Measurements from ENCODE around the gene SOX6. TPM values are rescaled to one million over a fixed set of nuclear protein-coding genes. Genes with fewer than 3 reads are reported as not detected.

The SOX6 gene
- total and polyA plus RNA-seq, 2 of the 13 experiments (the other 11 are each of a cell fraction or from before 2014, with no cell fraction given) = 2.6 to 11.2 TPM

DNA sequence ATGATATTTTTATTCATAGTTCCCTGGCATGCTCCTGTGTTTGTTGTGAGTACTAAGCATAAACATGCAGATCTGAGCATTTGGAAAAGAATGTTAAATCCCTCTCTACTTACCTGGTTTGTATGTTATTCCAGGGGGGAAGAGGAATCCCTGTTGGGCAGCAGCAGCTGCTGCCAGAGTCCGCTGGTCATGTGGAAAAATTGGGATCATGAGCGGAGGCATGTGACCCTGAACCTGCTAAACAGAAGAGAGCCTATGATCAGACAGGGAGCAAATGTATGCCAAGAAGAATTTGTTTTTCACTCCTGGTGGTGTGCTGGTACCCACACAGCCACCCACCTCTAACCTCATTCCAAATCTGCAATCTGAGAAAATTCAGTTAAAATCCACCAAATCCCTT is 244.7 kb downstream of the SOX6 start (continued):
- no peak for TF ChIP-seq ZNF607 (CRISPR knock-in tag; IDR thresholded peaks at IDR 0.05; ENCODE audit: borderline replicate concordance)

DNA sequence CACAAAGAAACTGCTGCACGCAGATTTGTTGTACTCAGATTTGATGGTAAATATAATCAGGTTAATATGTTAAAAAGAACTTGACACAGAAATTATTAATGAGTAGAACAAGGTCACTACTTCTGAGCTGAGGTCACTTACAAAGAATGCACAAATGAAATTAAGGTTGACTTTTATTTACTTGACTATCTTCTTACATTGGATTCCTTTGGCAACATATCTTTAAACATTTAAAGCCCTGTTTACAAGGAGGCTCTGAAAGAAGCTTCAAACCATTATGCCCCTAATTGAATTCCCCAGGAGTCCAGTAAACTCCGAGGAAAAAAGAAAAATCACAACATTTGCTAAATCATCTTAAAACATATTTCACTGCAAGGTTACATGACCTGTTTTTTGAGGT is 245.5 kb downstream of the SOX6 start:
- no TSS peak for BruUV-seq (replicated peaks)
- TF ChIP-seq HMG20A (CRISPR knock-in tag; IDR thresholded peaks at IDR 0.05; ENCODE audit: borderline replicate concordance) (no peak), ZFP41 (CRISPR knock-in tag; IDR thresholded peaks at IDR 0.05; ENCODE audit: borderline replicate concordance) (no peak), ZNF430 (CRISPR knock-in tag; IDR thresholded peaks at IDR 0.05) (no peak), CBX5 (CRISPR knock-in tag; IDR thresholded peaks at IDR 0.05; ENCODE audit: borderline replicate concordance) (no peak), DZIP1 (CRISPR knock-in tag; IDR thresholded peaks at IDR 0.05) (no peak), ZBTB38 (CRISPR knock-in tag; IDR thresholded peaks at IDR 0.05) (no peak), GABPB1 (CRISPR knock-in tag; IDR thresholded peaks at IDR 0.05) (no peak), MED13 (CRISPR knock-in tag; IDR thresholded peaks at IDR 0.05) (no peak), KMT2A (CRISPR knock-in tag; IDR thresholded peaks at IDR 0.05) (no peak)
- TF ChIP-seq, protein P1, sequence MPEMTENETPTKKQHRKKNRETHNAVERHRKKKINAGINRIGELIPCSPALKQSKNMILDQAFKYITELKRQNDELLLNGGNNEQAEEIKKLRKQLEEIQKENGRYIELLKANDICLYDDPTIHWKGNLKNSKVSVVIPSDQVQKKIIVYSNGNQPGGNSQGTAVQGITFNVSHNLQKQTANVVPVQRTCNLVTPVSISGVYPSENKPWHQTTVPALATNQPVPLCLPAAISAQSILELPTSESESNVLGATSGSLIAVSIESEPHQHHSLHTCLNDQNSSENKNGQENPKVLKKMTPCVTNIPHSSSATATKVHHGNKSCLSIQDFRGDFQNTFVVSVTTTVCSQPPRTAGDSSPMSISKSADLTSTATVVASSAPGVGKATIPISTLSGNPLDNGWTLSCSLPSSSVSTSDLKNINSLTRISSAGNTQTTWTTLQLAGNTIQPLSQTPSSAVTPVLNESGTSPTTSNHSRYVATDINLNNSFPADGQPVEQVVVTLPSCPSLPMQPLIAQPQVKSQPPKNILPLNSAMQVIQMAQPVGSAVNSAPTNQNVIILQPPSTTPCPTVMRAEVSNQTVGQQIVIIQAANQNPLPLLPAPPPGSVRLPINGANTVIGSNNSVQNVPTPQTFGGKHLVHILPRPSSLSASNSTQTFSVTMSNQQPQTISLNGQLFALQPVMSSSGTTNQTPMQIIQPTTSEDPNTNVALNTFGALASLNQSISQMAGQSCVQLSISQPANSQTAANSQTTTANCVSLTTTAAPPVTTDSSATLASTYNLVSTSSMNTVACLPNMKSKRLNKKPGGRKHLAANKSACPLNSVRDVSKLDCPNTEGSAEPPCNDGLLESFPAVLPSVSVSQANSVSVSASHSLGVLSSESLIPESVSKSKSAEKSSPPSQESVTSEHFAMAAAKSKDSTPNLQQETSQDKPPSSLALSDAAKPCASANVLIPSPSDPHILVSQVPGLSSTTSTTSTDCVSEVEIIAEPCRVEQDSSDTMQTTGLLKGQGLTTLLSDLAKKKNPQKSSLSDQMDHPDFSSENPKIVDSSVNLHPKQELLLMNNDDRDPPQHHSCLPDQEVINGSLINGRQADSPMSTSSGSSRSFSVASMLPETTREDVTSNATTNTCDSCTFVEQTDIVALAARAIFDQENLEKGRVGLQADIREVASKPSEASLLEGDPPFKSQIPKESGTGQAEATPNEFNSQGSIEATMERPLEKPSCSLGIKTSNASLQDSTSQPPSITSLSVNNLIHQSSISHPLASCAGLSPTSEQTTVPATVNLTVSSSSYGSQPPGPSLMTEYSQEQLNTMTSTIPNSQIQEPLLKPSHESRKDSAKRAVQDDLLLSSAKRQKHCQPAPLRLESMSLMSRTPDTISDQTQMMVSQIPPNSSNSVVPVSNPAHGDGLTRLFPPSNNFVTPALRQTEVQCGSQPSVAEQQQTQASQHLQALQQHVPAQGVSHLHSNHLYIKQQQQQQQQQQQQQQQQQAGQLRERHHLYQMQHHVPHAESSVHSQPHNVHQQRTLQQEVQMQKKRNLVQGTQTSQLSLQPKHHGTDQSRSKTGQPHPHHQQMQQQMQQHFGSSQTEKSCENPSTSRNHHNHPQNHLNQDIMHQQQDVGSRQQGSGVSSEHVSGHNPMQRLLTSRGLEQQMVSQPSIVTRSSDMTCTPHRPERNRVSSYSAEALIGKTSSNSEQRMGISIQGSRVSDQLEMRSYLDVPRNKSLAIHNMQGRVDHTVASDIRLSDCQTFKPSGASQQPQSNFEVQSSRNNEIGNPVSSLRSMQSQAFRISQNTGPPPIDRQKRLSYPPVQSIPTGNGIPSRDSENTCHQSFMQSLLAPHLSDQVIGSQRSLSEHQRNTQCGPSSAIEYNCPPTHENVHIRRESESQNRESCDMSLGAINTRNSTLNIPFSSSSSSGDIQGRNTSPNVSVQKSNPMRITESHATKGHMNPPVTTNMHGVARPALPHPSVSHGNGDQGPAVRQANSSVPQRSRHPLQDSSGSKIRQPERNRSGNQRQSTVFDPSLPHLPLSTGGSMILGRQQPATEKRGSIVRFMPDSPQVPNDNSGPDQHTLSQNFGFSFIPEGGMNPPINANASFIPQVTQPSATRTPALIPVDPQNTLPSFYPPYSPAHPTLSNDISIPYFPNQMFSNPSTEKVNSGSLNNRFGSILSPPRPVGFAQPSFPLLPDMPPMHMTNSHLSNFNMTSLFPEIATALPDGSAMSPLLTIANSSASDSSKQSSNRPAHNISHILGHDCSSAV (CRISPR knock-in tag; IDR thresholded peaks at IDR 0.05; ENCODE audit: borderline replicate concordance) = no peak

More for the DNA sequence above, 245.5 kb downstream of the SOX6 start:
- ChIA-PET POLR2A (no interaction called here), CTCF (ENCODE audit: low intra/inter-chr PET ratio, low total read pairs) (no interaction called here)
- H4K20me1 ChIP-seq (ENCODE audit: insufficient read depth, low read length) = no peaks in the 10 kb centered on the region
- ATAC-seq (no peak), FAIRE-seq (no peak), DNase-seq (ENCODE audit: low spot score) (no peak)
- peaks cover 46% of the 10 kb centered on the region for H3K4me1 ChIP-seq (ENCODE audit: insufficient read depth, low read length)
- intact Hi-C loops (cut with micrococcal nuclease; ENCODE audit: unreplicated experiment) (no loop called here), in situ Hi-C loops (cut with HindIII; ENCODE audit: extremely low pct_ligation_motif_present, low pct_unique_long_range_greater_than_20kb) (no loop called here)
- WGBS (ENCODE audit: low lambda C conversion rate) = 18% methylated on average over 2 of the region's 2 CpGs
- H3K27ac ChIP-seq (ENCODE audit: extremely low read length, insufficient read depth, low read length) = no peak overlapping the region
- H3K9ac ChIP-seq (ENCODE audit: insufficient read depth, low read depth, low read length) = no peak overlapping the region
- H3K36me3 ChIP-seq (replicated peaks in 1 of 2; ENCODE audit: control insufficient read depth in 1 of 2, insufficient read depth in 2 of 2, low read length in 2 of 2) = no peaks in the 10 kb centered on the region
- H3K79me2 ChIP-seq (ENCODE audit: insufficient read depth, low read length) = no peaks in the 10 kb centered on the region
- no peak overlapping the region for H3K4me2 ChIP-seq (ENCODE audit: low read depth, low read length)
- no peak overlapping the region for H2AFZ ChIP-seq (ENCODE audit: low read length)
- H3K9me3 ChIP-seq (ENCODE audit: low read length) = peaks cover 11% of the 10 kb centered on the region
- no peak overlapping the region for H3K4me3 ChIP-seq (replicated peaks in 1 of 3; ENCODE audit: insufficient read depth in 1 of 3, low read depth in 2 of 3, low read length in 3 of 3)
- no peaks in the 10 kb centered on the region for H3K27me3 ChIP-seq (ENCODE audit: control insufficient read depth in 1 of 2, insufficient read depth in 2 of 2, low read length in 2 of 2)
